Right lobe of liver (tissue), 4 donors: ENCODE measurements around the gene PRDM4.

Source experiments
- POLR2A ChIP-seq: fragments of 450-650 bp; IDR thresholded peaks from one replicate; pipeline ENCODE4 v1.6.1; 2017; ENCODE audit warnings: antibody characterized with exemption, mild to moderate bottlenecking
- TF ChIP-seq, protein P1 (sequence below), 4 donors: fragments of 200-600 bp in 3 of 4; fragments of 450-650 bp in 1 of 4; IDR thresholded peaks; one replicate each; pipeline versions ENCODE4 v1.5.1 to v1.8.0; 2016 to 2022; ENCODE audit warnings: antibody characterized with exemption in 4 of 4, mild to moderate bottlenecking in 2 of 4
- donor health status: DM: no; HTN: no; CAD: no.
- donor health status: DM: no; HTN: no; CAD: no.
- donor health status: DM: no; HTN: yes; CAD: no.

DNA sequence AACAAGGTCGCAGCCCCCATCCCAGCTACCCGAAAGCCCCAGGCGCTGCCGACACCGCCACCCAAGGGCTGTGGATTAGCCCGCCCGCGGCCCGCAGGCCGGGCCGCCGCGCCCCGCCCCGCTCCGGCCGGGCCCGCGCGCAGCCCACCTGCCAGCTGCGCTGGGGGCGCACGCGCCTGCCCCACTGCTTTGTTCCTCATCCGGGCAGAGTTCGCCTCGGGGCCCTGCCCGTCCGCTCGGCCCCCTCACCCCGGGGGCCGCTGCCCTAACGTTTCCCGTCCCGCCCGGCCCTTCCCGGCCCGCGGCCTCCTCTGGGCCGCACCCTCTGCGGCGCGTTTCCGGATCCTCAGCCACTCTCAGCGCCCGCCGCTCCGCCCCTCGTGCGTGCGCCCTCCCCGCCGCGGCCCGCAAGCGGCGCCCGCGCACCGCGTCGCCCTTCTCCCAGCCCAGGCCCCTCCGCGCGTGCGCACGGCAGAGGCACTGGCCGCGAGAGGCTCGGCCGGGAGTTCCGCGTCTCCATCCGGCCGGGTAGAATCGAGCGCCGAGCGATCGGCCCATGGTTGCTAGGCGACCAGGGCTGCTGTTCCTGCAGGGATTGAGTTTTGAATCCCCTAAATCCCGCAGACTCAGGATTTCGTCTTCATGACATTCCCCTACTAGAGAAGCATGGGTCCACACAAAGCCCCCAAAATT, at the start of gene PRDM4:
- TF ChIP-seq, protein P1, sequence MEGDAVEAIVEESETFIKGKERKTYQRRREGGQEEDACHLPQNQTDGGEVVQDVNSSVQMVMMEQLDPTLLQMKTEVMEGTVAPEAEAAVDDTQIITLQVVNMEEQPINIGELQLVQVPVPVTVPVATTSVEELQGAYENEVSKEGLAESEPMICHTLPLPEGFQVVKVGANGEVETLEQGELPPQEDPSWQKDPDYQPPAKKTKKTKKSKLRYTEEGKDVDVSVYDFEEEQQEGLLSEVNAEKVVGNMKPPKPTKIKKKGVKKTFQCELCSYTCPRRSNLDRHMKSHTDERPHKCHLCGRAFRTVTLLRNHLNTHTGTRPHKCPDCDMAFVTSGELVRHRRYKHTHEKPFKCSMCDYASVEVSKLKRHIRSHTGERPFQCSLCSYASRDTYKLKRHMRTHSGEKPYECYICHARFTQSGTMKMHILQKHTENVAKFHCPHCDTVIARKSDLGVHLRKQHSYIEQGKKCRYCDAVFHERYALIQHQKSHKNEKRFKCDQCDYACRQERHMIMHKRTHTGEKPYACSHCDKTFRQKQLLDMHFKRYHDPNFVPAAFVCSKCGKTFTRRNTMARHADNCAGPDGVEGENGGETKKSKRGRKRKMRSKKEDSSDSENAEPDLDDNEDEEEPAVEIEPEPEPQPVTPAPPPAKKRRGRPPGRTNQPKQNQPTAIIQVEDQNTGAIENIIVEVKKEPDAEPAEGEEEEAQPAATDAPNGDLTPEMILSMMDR (IDR thresholded peaks at IDR 0.05), result peak; percentile 45 to 62 (median 46)
- peak; percentile 92 for TF ChIP-seq POLR2A
